ENCODE results near the gene KNSTRN.

KNSTRN gene, protein sequence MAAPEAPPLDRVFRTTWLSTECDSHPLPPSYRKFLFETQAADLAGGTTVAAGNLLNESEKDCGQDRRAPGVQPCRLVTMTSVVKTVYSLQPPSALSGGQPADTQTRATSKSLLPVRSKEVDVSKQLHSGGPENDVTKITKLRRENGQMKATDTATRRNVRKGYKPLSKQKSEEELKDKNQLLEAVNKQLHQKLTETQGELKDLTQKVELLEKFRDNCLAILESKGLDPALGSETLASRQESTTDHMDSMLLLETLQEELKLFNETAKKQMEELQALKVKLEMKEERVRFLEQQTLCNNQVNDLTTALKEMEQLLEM

DNA sequence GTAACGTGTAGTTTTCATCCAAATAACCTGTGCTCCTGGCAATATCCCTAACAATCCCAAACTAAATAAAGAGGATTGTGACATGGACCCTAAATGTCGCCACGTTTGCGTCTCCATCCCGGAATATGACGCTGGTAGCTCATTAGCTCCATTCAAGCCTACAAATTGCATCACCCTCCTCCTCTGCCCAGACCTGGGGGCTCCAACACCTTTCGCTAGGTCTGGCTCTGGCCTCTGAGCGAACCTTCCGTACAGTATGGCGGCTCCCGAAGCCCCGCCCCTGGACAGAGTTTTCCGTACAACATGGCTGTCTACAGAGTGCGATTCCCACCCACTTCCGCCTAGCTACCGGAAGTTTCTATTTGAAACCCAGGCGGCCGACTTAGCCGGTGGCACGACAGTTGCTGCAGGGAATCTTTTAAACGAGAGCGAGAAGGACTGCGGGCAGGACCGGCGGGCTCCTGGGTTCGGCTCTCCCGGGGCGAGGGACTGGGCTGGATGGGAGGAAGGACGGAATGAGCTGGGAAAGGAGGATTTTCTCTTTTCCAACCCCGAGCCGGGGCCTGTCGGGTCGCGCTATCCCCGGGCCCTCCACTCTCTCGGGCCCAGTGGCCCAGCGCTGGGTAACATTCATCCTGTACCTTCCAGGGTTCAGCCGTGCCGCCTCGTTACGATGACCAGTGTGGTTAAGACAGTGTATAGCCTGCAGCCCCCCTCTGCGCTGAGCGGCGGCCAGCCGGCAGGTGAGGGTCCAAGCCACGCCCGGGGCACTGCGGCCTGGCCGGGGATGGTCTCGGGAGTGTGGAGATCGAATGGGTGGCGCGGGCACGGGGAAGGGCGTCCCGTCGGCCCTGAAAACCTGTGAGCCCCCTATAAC is at the start of gene KNSTRN:
Gene KNSTRN (plus strand): TSS at position 142 of the 877 bp plus-strand sequence. CDS start 115 bp downstream, at position 257.
- DNase-seq: peak; percentile 94

GRCh38 chr15:40333922-40334492 is 48.5 kb upstream of the KNSTRN start:
- peak; percentile 37 for DNase-seq

DNA sequence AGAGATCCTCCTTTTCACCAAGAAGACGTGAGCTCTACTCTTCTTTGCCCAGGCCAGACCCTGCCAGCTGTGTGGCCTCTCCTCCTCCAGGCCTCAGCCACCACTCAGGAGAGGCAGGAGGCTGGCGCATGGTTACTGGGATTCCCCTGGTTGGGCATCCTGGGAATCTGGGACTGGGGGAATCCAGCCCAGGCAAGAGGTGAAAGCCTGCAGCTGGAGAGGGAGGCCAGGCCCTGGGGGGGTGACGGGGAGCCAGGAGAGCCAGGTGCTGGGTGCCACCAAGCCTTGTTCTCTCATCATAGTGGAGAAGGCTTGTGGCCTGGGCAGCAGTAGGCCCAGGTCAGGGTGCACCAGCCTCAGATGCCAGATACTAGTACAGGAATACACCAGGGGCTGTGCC is 48.0 kb upstream of the KNSTRN start:
- no peak for DNase-seq

GRCh38 chr15:40334941-40335795 is 47.4 kb upstream of the KNSTRN start:
- DNase-seq: no peak

- DNase-seq: no peak
Observed at GRCh38 chr15:40335938-40336743, 46.4 kb upstream of the KNSTRN start.

- peak; percentile 15 for DNase-seq
Observed at GRCh38 chr15:40336744-40337122, 45.8 kb upstream of the KNSTRN start.

GRCh38 chr15:40337597-40337996 is 44.9 kb upstream of the KNSTRN start:
- no peak for DNase-seq

GRCh38 chr15:40338041-40338657 is 44.4 kb upstream of the KNSTRN start:
- peak; percentile 78 for DNase-seq

- no peak for DNase-seq
Observed at GRCh38 chr15:40338921-40339620, 43.5 kb upstream of the KNSTRN start.

DNA sequence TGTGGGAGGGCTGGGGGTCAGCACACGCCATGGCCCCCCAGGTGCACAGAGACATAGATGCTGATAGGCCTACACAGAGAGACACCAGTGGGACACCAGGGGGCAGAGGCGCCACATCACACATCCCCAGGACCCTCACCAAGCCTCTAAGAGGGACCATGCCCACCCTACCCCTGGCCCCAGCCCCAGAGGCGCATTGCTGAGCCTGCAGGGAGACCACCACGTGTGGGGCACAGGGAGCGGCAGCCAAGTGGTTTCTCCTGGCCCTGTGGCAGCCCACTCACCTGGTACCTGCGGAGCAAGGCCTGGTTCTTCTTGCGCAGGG is 42.9 kb upstream of the KNSTRN start:
- DNase-seq: no peak

DNA sequence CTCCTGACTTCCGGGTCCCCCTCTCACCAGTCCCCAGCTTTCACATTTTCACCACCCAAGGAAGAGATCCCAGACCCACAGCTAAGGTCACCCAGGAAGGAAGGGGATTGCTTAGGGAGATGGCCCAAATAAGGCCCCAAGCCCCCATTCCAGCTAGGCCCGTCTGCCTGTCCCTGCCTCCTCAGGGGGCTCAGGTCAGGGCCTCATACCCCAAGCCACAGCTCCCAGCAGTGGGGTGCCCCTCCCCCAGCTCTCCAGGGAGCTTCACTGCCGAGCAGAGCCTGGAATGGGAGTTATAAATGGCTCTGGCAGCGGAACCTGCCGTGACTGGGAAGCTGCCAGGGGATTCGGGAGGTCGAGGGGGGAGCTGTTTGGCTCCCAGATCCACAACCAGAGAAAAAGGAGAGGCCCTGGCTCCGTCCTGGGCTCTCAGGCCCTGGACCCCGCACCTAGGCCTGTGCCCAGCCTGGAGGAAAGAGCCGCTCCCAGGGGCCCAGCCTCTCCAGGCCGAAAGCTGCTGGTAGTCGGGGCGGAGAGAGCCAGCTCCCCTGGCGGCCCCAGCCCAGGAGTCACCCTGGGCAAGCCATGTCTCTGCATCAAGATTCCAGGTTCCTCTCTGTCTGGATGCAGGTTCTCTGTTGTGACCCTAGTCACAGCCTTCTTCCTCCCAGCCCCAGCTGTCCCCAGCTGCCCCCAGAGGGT is 42.3 kb upstream of the KNSTRN start:
- DNase-seq: no peak

DNA sequence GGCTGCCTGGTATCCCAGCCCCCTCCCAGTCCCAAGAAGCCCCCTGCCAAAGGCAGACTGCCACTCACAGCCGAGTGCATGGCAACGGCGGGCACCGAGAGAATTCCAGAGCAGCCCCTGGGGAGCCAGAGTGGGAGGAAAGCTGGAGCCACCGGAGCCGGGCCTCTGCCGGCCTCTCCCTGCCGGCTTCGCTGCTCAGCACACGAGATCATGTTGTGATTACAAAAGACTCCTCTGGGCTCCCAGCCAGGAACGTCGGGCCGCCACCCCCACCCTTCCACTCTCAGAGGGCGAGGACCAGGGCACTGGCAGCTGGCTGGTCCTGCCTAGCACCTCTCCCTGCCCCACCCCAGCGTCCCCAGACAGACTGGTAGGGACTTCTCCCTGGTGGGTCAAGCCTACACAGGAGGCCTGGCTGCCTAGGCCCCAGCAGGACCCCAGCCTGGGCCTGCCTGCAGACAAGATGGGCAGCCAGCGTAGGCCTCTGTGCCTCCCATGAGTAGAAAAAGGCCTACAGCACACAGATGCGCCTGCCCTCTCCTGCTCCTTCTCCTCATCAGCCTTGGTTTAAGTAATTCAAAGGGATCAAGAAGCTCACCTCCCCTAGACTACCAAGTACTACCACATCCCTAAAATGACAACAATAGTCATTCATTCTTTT is 41.7 kb upstream of the KNSTRN start, which contains the start of gene CCDC9B:
Gene CCDC9B (minus strand): TSS at position 200 of the 661 bp plus-strand sequence. CDS start 120 bp downstream, at position 80.
- no peak for DNase-seq

DNA sequence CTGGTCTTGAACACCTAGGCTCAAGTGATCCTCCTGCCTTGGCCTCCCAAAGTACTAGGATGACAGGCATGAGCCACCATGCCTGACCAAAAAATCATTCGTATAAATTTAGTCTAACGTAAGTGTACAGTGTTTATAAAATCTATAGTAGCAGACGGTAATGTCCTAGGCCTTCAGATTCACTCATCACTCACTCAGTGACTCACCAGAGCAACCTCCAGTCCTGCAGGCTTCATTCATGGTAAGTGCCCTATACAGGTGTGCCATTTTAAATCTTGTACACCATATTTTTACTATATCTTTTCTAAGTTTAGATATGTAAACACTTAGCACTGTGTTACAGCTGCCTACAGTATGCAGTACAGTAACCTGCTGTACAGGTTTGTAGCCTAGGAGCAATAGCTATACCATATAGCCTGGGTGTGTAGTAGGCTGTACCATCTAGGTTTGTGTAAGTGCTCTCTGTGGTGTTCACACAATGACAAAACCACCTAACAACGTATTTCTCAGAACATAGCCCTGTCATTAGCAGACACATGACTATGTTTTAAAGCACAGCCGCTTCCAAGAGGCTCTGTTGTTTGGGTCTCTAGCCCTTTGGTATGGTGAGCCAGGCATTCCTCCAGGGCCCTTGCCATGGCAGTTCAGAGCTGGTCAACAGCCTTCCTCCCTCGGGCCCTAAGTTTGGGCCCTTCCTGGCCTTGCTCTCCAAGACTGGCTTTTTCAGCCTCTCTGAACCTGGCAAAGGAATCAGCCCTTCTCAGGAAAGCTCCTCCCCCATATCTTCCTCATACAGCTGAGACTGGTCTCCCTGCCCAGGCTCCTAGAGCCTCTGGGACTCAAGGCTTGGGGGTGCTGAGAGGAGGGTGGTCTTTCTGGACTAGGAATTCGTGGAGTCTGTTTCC is 39.9 kb upstream of the KNSTRN start:
- DNase-seq: no peak

DNA sequence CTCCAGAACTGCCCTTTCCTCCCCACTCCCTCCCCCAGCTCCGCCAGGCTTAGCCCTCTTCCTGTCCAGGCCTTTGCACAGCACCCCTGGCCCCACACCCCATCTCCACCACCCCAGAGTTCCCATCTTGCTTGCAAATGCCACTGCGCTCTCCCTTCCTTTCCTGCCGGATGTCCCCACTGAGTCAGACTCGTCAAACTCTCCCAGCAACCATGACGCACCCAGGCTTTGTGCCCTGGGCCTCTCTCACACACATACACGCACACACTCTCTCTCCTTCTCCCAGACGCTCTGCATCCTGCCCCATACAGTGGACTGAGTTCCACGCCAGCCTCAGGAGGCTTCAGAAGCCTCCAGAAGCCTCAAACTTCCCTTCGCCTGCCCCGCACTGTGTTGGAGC is 39.0 kb upstream of the KNSTRN start:
- no peak for DNase-seq

GRCh38 chr15:40344217-40344616 is 38.3 kb upstream of the KNSTRN start:
- no peak for DNase-seq

DNA sequence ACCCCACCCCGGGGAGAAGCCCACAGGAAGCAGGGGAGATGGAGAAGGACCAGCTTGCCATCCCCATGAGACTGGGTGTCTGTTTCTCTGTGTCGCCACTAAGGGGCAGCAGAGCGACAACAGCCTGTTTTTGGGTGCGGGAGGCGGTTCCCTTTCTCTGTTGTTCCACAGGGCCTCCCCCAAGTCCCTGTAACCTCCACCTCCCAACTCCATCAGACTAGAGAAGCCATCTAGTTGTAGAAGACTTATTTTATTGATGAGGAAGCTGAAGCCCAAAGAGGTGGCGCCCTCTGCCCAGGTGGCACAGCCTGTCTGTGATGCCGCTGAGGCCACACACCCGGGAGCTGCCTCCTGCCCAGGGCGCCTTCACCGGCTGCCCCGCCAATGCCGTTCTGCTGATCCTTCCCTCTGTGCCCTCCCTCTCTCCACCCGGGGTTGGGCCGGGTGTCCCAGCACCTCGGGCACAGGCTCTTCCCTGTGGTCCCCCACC is 37.8 kb upstream of the KNSTRN start:
- DNase-seq: peak; percentile 80

GRCh38 chr15:40345225-40345866 is 37.2 kb upstream of the KNSTRN start:
- DNase-seq: no peak

Data from CD4-positive, alpha-beta T cell treated with Interleukin-17A for 1 hour (primary cell).